ENCODE measurements around the gene MRPL1. TPM values are rescaled to one million over a fixed set of nuclear protein-coding genes. Genes with fewer than 3 reads are reported as not detected.

MRPL1 gene
- total and polyA plus RNA-seq, 2 donors (not counting 3 experiments of a cell fraction or from before 2014, with no cell fraction given) = 11.5 to 42.9 TPM

GRCh38 chr4:77833126-77833724 is 29.4 kb upstream of the MRPL1 start:
- no peaks in the 10 kb centered on the region for H3K4me1 ChIP-seq (ENCODE audit: control insufficient read depth, extremely low read depth, insufficient read depth, low read length)
- peaks cover 0 to 3% of the 10 kb centered on the region in 2 experiments for H3K27me3 ChIP-seq (ENCODE audit: control insufficient read depth in 2 of 2, insufficient read depth in 2 of 2, low read length in 2 of 2)
- no TSS peak for BruUV-seq (replicated peaks)
- DNase-seq (ENCODE audit: low read depth, low spot score) = no peak
- ChIA-PET POLR2A (interaction anchor here (0.7 kb wide), 1 partner anchor 315 kb away, joined by 5 read pairs; no protein-coding TSS in a partner anchor), CTCF (interaction anchor here (1.1 to 1.3 kb wide), 2 partner anchors 15 to 20 kb away, joined by 3 read pairs; no protein-coding TSS in a partner anchor)
- no peak for FAIRE-seq
- no peak overlapping the region for H3K9ac ChIP-seq (replicated peaks; ENCODE audit: extremely low read depth, insufficient read depth, low read length)
- intact Hi-C loops (cut with micrococcal nuclease) = no loop called here
- H3K9me3 ChIP-seq (replicated peaks; ENCODE audit: control insufficient read depth, insufficient read depth, low read length) = no peaks in the 10 kb centered on the region
- H3K4me2 ChIP-seq (ENCODE audit: insufficient read depth, low read length) = no peak overlapping the region
- no peaks in the 10 kb centered on the region for H3K36me3 ChIP-seq (ENCODE audit: control insufficient read depth in 2 of 2, extremely low read depth in 1 of 2, insufficient read depth in 2 of 2, low read length in 2 of 2)
- TF ChIP-seq GATA2 (IDR thresholded peaks at IDR 0.05; ENCODE audit: insufficient read depth, insufficient read length, low read depth, low read length) = no peak
- no peak for TF ChIP-seq POLR2A (IDR thresholded peaks at IDR 0.05; ENCODE audit: low read depth, low read length)
- TF ChIP-seq MYC (IDR thresholded peaks at IDR 0.05; ENCODE audit: low read depth, low read length) = no peak
- TF ChIP-seq JUN (IDR thresholded peaks at IDR 0.05; ENCODE audit: borderline replicate concordance, insufficient read depth, insufficient read length, low read depth) = no peak
- TF ChIP-seq EZH2 (IDR thresholded peaks at IDR 0.05; ENCODE audit: borderline replicate concordance, low read depth, low read length, severe bottlenecking) = no peak
- TF ChIP-seq CTCF (IDR thresholded peaks at IDR 0.05; ENCODE audit: extremely low read depth in 1 of 2, insufficient read depth in 1 of 2, low read depth in 1 of 2, low read length in 2 of 2) = no peak
- TF ChIP-seq MAX (IDR thresholded peaks at IDR 0.05; ENCODE audit: insufficient read depth, insufficient read length) = no peak
- H3K9me1 ChIP-seq (replicated peaks; ENCODE audit: control insufficient read depth, extremely low read depth, insufficient read depth, low read length) = no peaks in the 10 kb centered on the region
- H3K4me3 ChIP-seq (replicated peaks in 1 of 3; ENCODE audit: insufficient read depth in 1 of 3, low read depth in 1 of 3, low read length in 3 of 3) = no peak overlapping the region
- H3K79me2 ChIP-seq (ENCODE audit: control insufficient read depth, insufficient read depth, low read length) = no peaks in the 10 kb centered on the region
- H3K27ac ChIP-seq (ENCODE audit: insufficient read depth, low read depth, low read length) = no peak overlapping the region
- H4K20me1 ChIP-seq (replicated peaks; ENCODE audit: control insufficient read depth, extremely low read depth, insufficient read depth, low read length) = no peaks in the 10 kb centered on the region
- H2AFZ ChIP-seq (ENCODE audit: low read depth, low read length) = no peak overlapping the region
- dilution Hi-C loops (cut with MboI; ENCODE audit: extremely low pct_ligation_motif_present, low sequenced_read_pairs) = no loop called here

Data from endothelial cell of umbilical vein (primary cell).